Measurements from ENCODE around the gene SIRT3.

SIRT3 gene

DNA sequence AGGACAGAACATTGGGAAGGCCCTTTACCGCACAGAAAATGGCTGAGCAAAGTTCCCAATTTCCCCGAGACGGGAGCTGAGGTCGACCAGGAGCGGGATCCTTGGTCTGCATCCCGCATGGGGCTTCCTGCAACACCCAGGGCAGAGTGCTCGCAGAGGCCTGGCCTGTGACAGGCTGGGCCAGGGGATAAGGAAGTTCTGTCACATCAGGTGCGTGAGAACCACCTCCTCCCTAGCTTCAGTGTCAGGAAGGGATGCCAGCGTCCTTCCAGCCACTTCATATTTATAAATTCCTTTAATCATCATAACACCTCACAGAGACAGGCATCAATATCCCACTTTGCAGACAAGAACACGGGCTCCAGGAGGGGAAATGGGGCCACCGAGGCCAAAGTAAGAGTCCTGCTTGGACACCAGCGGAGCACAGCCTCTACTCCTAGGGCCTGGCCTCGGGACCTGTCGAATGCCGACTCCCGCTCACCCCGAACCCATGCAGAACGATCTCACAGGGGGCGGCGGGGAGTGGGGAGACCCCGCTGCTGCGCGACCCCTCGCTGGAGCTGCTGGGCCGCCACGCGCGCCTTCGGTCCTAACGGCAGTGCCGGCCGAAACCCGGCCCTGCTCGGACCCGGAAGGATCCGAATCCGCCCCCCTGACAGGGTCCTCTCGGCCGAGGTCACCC lies 29.5 kb downstream of the SIRT3 start:
- no peaks in the 10 kb centered on the region for H3K27me3 Mint-ChIP-seq
- H3K4me3 Mint-ChIP-seq: peak overlapping the region; percentile 94
- H3K36me3 Mint-ChIP-seq: peaks cover 5% of the 10 kb centered on the region
- no peaks in the 10 kb centered on the region for H3K9me3 Mint-ChIP-seq
- H3K27ac Mint-ChIP-seq: peak overlapping the region; percentile 96
- H3K4me1 Mint-ChIP-seq: peaks cover 59% of the 10 kb centered on the region

DNA sequence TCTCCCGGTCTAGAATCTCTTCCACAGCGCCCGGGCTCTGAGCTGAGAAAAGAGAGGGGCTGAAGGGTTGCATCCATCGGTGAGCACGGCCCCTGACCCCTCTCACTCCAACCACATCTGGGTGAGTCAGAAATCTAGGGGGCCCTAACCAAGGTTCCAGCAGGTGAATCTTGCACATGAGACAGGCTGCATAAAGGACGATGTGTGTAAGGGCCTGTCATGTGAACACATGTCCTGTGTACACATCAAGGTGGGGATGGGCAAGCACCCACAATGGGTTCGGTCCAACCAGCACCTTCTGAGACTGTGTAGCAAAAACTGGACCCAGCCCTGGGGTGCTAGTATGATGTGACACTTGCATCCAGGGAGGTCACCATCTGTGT lies 30.1 kb downstream of the SIRT3 start:
- Mint-ChIP-seq H3K27ac (peak overlapping the region; percentile 96), H3K4me1 (peaks cover 59% of the 10 kb centered on the region), H3K4me3 (peak overlapping the region; percentile 94)

DNA sequence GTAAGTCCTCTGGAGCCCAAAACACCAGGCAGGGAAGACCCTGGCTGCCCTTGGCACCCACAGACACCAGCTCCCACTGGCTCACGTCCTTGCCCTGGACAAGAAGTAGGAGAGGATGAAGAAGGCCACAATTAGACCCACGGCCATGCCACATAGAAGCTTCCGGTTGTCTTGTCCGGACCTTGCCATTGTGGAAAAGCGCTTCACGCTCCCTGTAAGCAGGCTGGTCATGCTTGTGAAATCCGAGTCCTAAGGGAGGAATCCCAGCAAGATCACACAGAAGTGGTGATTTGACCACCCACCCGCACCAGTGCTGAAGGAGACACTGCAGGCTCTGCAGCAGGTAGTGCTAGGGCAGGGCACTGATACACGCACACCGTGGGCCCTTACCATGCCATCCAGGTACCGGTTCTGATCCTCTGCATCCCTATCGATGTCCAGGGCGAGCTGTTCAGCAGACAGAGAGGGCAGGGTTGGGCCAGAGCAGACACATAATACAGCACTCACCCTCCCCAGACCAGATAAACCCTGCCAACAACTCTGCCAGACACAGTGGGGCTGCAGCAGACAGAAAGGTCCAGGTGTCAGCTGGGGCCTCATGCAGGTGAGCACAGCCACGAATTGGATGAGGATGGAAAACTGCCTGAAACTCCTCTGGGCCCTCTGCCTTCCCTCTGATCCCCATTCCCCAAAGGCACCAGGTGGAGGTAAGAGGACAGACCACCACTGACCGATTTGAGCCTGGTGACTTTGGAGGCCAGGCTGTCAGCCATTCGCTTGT lies 30.7 kb downstream of the SIRT3 start:
- peak overlapping the region; percentile 62 for H3K27ac Mint-ChIP-seq
- peaks cover 3% of the 10 kb centered on the region for H3K36me3 Mint-ChIP-seq
- H3K27me3 Mint-ChIP-seq: no peaks in the 10 kb centered on the region
- peaks cover 57% of the 10 kb centered on the region for H3K4me1 Mint-ChIP-seq
- H3K4me3 Mint-ChIP-seq: peak overlapping the region; percentile 94
- H3K9me3 Mint-ChIP-seq: no peaks in the 10 kb centered on the region

More for the DNA sequence above, 30.1 kb downstream of the SIRT3 start:
- H3K27me3 Mint-ChIP-seq: no peaks in the 10 kb centered on the region
- H3K36me3 Mint-ChIP-seq: peaks cover 3% of the 10 kb centered on the region
- H3K9me3 Mint-ChIP-seq: no peaks in the 10 kb centered on the region

DNA sequence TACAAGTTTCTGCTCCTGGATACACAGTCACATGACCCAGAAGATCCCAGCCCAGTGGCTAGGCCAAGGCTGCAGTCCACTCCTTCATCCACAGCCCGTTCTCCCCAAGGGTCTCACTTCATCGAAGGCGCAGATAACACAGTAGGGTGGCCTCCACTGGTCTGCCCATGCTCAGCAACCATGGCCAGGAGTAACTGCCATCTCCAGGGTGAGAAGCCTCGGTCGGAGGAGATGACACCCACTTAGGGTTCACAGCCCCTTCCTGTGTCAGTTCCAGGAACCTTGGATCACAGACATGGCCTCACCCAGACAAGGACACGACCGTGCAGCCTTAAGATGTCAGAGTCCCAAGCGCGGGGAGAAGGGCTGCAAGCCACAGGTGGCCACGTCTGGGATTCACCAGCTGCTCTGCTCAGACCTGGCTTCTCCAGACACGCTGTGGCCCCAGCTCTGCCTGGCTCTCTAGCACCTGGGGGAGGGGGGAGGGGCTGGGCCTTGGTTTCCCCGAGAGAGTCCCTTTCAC lies 31.5 kb downstream of the SIRT3 start:
- Mint-ChIP-seq H3K36me3 (peaks cover 3% of the 10 kb centered on the region), H3K27ac (no peak overlapping the region), H3K9me3 (no peaks in the 10 kb centered on the region), H3K27me3 (no peaks in the 10 kb centered on the region), H3K4me3 (no peak overlapping the region), H3K4me1 (peaks cover 49% of the 10 kb centered on the region)

DNA sequence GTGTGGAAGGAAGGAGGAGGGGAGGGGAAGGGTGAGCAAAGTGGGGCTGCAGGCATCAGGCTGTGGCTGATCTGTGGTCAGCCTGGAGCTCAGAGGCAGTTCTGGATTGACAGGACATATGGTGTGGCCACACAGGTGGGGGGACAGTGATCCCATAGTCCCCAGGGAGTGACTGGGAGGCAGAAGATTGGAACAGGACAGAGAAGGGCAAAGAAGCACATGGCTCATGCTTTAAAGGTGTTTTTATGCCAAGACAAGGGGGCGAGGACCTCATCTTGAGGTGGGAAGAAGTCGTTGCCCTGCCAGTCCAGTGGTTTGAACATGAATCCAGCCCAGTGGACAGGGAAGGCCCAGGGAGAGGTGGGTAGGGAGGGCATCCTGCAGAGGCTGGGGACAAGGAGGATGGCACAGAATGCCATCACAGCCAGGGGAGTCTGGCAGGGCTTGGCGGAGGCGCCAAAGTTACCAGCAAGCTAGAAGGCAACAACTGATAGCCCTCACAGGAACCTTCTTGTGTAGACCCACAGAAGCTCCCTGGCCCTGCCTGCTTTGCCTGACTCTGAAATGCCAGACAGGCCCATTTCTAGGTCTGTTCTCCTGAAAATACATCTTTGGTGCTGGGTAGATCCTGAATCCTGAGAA lies 32.1 kb downstream of the SIRT3 start:
- no peaks in the 10 kb centered on the region for H3K27me3 Mint-ChIP-seq
- peaks cover 48% of the 10 kb centered on the region for H3K4me1 Mint-ChIP-seq
- peak overlapping the region; percentile 81 for H3K27ac Mint-ChIP-seq
- peak overlapping the region; percentile 43 for H3K4me3 Mint-ChIP-seq
- peaks cover 3% of the 10 kb centered on the region for H3K36me3 Mint-ChIP-seq
- no peaks in the 10 kb centered on the region for H3K9me3 Mint-ChIP-seq

DNA sequence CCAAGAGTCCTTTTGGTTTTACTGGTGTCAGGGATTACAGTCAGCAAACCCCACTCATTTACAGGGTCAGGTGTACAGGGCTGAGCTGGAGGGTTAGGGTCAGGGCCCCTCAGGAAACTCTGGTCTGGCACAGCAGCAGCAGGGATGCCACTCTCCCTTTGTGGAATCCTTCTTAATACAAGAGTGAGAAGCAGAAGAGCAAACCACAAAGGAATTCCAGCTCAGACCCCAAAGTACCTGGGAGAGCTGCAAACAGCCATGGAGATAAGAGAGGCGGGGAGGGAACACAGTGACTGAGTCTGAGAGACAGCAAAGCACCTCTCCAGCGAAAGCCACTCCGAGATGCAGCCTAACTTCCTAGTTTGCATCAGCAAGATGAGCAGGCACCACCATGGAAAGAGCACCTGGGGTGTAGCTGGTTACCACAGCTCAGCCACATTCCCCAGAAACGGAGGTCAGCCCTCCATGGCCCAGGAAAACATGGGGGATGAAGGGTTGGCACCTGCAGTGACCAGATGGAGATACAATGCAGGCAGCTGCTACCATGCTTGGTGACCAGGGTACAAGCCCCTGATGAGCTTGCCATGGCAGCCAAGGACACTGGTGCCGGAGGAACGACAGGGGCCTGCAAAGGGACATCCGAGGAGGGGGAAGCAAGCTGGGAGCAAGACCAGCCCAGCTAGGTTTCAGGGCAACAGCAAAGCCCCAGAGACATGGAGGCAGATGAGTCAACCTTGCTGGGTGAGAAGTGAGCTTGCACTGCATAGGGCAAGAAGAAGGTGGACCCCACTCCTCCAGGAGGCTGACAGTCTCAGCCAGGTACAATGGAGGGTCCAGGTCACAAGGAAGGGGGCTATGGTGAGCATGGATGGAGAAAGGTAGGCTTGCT lies 32.8 kb downstream of the SIRT3 start:
- Mint-ChIP-seq H3K4me1 (peaks cover 48% of the 10 kb centered on the region), H3K27ac (peak overlapping the region; percentile 81), H3K4me3 (peak overlapping the region; percentile 57), H3K27me3 (no peaks in the 10 kb centered on the region), H3K36me3 (peaks cover 3% of the 10 kb centered on the region), H3K9me3 (no peaks in the 10 kb centered on the region)

DNA sequence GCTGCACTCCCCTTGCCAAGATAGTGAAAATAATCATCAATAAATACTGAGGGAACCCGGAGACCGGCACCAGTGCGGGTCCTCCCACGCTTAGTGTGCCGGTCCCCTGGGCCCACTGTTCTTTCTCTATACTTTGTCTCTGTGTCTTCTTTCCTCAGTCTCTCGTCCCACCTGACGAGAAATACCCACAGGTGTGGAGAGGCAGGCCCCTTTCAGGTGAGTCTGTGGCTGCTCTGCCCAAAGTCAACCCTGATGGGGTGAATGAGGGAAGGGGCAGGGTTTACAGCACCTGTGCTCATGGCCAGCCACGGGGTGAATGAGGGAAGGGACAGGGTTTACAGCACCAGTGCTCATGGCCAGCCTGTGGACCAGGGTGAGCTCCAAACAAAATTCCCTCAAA lies 33.7 kb downstream of the SIRT3 start:
- Mint-ChIP-seq H3K36me3 (peaks cover 3% of the 10 kb centered on the region), H3K4me1 (peaks cover 48% of the 10 kb centered on the region), H3K27ac (peak overlapping the region; percentile 41), H3K9me3 (no peaks in the 10 kb centered on the region), H3K27me3 (no peaks in the 10 kb centered on the region), H3K4me3 (peak overlapping the region; percentile 59)

DNA sequence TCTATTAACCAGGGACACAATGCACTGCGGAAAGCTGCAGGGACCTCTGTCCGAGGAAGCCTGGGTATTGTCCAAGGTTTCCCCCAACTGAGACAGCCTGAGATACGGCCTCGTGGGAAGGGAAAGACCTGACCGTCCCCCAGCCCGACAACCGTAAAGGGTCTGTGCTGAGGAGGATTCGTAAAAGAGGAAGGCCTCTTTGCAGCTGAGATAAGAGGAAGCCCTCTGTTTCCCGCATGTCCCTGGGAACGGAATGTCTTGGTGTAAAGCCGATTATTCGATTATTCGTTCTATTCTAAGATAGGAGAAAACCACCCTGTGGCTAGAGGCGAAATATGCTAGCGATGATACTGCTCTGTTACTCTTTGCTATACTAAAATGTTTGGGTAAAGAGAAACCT lies 34.2 kb downstream of the SIRT3 start:
- Mint-ChIP-seq H3K4me3 (peak overlapping the region; percentile 59), H3K27ac (peak overlapping the region; percentile 41), H3K9me3 (no peaks in the 10 kb centered on the region), H3K27me3 (no peaks in the 10 kb centered on the region), H3K36me3 (peaks cover 3% of the 10 kb centered on the region), H3K4me1 (peaks cover 48% of the 10 kb centered on the region)

DNA sequence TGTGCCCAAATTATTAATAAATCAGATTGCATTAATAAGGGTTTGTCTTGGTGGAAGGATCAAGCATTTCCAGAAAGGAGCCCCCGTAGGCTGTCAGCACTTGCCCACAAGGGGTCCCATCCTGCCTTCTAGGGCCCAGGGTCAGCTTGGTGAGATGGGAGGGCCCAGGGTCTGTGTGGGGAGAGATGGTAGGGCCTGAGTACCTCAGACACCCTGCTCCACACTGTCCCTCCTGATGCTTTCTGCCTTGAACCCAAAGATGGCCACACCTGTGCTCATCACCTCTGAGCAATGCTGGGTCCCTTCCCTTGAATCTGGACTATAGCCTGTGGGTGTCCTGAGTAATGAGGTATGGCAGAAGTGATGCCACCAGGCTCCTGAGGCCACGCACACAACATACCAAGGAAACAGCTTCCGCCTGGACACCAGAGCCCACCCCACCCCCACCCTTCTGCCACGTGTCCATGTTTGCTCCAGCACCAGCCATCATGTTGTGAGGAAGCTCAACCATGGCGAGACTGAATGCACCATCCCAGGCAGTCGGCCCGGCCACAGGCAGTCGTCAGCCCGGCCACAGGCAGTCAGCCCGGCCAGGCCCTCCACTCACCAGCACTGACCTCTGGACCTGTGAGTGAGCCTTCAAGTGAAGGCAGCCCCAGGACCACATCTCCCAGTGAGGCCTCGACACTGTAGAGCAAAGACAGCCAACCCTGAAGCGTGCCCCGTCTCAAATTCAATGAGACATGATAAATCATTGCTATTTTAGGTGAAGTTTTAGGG lies 35.7 kb downstream of the SIRT3 start:
- Mint-ChIP-seq H3K27me3 (no peaks in the 10 kb centered on the region), H3K4me1 (peaks cover 39% of the 10 kb centered on the region), H3K36me3 (peaks cover 3% of the 10 kb centered on the region), H3K9me3 (no peaks in the 10 kb centered on the region), H3K27ac (peak overlapping the region; percentile 51), H3K4me3 (no peak overlapping the region)

DNA sequence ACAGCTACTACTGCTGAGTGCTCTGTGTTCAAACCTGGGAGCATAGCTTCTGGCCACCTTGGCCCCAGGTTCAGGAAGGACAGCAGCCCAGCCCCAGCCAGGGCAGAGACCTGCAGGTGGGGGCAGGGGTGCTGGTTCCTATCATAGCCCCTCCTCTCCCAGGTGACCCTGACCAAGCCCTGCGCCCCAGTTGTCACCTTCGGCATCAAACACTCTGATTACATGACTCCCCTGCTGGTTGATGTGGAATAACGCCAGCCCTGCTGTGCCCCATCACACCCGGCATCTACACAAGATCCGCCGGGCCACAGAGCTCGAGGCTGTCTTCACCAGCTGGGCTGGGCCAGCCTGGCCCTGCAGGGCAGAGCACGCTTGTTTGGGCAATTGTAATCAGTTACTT lies 36.4 kb downstream of the SIRT3 start:
- no peaks in the 10 kb centered on the region for H3K9me3 Mint-ChIP-seq
- H3K36me3 Mint-ChIP-seq: peaks cover 3% of the 10 kb centered on the region
- no peaks in the 10 kb centered on the region for H3K27me3 Mint-ChIP-seq
- peaks cover 37% of the 10 kb centered on the region for H3K4me1 Mint-ChIP-seq
- H3K4me3 Mint-ChIP-seq: no peak overlapping the region
- H3K27ac Mint-ChIP-seq: no peak overlapping the region

DNA sequence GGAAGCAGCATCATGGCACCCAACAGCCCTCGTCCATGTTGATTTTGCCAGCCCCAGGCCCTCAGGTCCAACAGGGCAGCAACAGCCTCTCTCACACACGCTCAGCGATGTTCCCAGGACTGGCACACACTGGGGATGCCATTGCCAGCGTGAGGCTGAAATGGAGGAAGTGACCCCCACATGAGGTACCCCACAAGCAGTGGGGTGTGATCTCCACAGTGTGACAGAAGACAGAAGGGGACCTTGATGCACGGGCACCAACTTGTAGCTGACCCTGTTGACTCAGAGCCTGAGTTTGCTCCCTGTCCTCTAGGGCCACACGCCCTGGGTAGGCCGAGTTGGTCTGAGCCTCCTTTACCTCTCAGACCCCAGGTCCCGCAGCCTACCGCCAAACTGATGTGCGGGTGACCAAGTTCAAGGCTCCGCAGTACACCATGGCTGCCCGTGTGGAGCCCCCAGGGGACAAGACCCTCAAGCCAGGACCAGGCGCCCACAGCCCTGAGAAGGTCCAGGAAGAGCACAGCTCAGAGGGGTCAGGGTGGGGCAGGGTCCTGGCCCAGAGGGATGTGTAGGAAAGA lies 37.0 kb downstream of the SIRT3 start:
- peaks cover 30% of the 10 kb centered on the region for H3K4me1 Mint-ChIP-seq
- H3K36me3 Mint-ChIP-seq: peaks cover 3% of the 10 kb centered on the region
- H3K27ac Mint-ChIP-seq: no peak overlapping the region
- H3K9me3 Mint-ChIP-seq: no peaks in the 10 kb centered on the region
- no peaks in the 10 kb centered on the region for H3K27me3 Mint-ChIP-seq
- no peak overlapping the region for H3K4me3 Mint-ChIP-seq

DNA sequence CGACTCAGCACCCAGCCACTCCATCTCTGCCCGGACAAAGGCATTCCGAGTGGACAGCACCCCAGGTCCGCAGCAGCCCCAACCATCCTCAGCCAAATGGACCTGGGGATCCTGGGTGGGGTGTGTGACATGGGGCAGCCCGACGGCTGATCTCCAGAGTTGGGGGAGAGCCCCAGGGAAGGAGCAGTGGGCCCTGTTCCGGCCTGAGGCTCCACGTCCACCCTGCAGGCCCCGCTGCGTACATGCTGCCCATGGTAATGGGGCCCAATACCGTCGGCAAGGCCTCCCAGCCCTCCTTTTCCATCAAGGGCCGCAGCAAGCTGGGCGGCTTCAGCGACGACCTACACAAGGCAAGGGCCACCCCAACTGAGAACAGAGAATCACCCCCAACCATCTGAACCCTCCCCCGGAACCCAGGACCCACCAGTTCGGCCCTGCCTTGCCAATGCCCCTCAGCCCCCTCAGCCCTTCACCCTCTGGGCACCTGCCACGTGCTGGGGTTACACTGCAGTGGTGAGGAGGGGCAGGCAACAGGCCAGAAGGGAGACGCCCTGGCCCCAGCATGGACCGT lies 37.8 kb downstream of the SIRT3 start:
- Mint-ChIP-seq H3K4me1 (peaks cover 22% of the 10 kb centered on the region), H3K27ac (no peak overlapping the region), H3K27me3 (no peaks in the 10 kb centered on the region), H3K4me3 (no peak overlapping the region), H3K9me3 (no peaks in the 10 kb centered on the region), H3K36me3 (peaks cover 1% of the 10 kb centered on the region)

DNA sequence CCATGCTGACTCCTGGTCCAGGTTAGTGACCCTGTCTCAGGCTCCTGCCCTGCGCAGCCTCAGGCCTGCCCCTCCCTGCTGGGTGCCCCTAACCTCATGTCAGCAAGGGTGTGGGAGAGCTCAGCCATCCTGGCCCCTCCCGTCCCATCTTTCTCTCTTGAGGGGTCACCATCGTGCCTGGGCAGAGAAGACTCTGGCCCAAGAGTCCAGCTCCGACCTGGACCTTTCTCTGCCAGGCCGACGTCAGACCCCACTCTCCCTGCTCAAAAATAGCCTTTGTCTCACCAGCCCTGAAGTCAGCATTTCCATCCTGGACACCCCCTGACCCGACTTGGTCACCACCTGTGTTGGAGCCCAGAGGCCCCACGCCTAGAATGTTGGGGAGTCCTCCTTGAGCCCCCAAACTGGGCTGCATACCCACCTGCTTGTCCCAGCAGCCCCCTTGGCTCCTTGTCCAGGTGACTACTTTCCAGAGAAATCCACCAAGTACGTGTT lies 38.4 kb downstream of the SIRT3 start:
- no peaks in the 10 kb centered on the region for H3K36me3 Mint-ChIP-seq
- no peak overlapping the region for H3K4me3 Mint-ChIP-seq
- no peaks in the 10 kb centered on the region for H3K9me3 Mint-ChIP-seq
- peaks cover 17% of the 10 kb centered on the region for H3K4me1 Mint-ChIP-seq
- no peak overlapping the region for H3K27ac Mint-ChIP-seq
- H3K27me3 Mint-ChIP-seq: no peaks in the 10 kb centered on the region
